ENCODE measurements around the gene URI1. TPM values are rescaled to one million over a fixed set of nuclear protein-coding genes. Genes with fewer than 3 reads are reported as not detected.

URI1 gene
- total and polyA plus RNA-seq, 2 donors (not counting 1 experiment from before 2014, with no cell fraction given) = 21.3 to 54.2 TPM

GRCh38 chr19:30003866-30004265 lies 61.8 kb downstream of the URI1 start:
- H3K4me2 ChIP-seq (replicated peaks; ENCODE audit: low read depth, low read length, poor library complexity, severe bottlenecking) = no peak overlapping the region
- no peaks in the 10 kb centered on the region for H3K9me3 Mint-ChIP-seq (ENCODE audit: insufficient read depth)
- 90% methylated on average over 5 of the region's 6 CpGs for WGBS (ENCODE audit: insufficient coverage)
- DNase-seq (no peak), ATAC-seq (ENCODE audit: low read depth) (no peak)
- H3K4me1 Mint-ChIP-seq = peaks cover 11% of the 10 kb centered on the region
- peaks cover 0 to 4% (median 2%) of the 10 kb centered on the region in 3 donors for H3K9me3 ChIP-seq (ENCODE audit: control extremely low read depth in 1 of 3, control insufficient read depth in 2 of 3, insufficient read depth in 1 of 3, low read length in 2 of 3)
- CTCF ChIA-PET = no interaction called here
- intact Hi-C loops (cut with micrococcal nuclease) = no loop called here
- no peak for TF ChIP-seq EZH2 (IDR thresholded peaks at IDR 0.05; ENCODE audit: borderline replicate concordance, insufficient read depth, low read depth, low read length, poor library complexity, severe bottlenecking)
- TF ChIP-seq CTCF (IDR thresholded peaks at IDR 0.05) = no peak
- H3K36me3 ChIP-seq (replicated peaks in 1 of 2; ENCODE audit: control extremely low read depth in 1 of 2, control insufficient read depth in 1 of 2, extremely low read depth in 1 of 2, insufficient read depth in 2 of 2, low read length in 1 of 2) = peaks cover 2 to 35% of the 10 kb centered on the region in 2 experiments
- H3K9ac ChIP-seq (ENCODE audit: low read length) = no peak overlapping the region
- H2AFZ ChIP-seq (ENCODE audit: insufficient read depth, low read depth, low read length, poor library complexity, severe bottlenecking) = no peak overlapping the region
- H4K20me1 ChIP-seq (ENCODE audit: control insufficient read depth, insufficient read depth, low read length, poor library complexity, severe bottlenecking) = peaks cover 10% of the 10 kb centered on the region
- no peaks in the 10 kb centered on the region for H3K27me3 Mint-ChIP-seq
- H3K27ac Mint-ChIP-seq = no peak overlapping the region
- H3K4me3 ChIP-seq (ENCODE audit: control extremely low read depth in 1 of 5, extremely low read depth in 1 of 5, insufficient read depth in 1 of 5, low read depth in 2 of 5, low read length in 4 of 5) = no peak overlapping the region
- H3K27ac ChIP-seq (ENCODE audit: low read length in 2 of 2) = no peak overlapping the region
- H3K4me1 ChIP-seq (ENCODE audit: control insufficient read depth in 2 of 2, insufficient read depth in 2 of 2, low read length in 2 of 2) = no peaks in the 10 kb centered on the region
- no peak overlapping the region for H3K4me3 Mint-ChIP-seq
- H3K27me3 ChIP-seq (replicated peaks in 1 of 4; ENCODE audit: control extremely low read depth in 1 of 4, control insufficient read depth in 3 of 4, insufficient read depth in 4 of 4, low read length in 3 of 4) = no peaks in the 10 kb centered on the region
- POLR2A ChIA-PET = interaction anchor here (0.6 kb wide), 1 partner anchor 290 kb away, joined by 4 read pairs; no protein-coding TSS in a partner anchor
- peaks cover 16% of the 10 kb centered on the region for H3K79me2 ChIP-seq (ENCODE audit: control insufficient read depth, insufficient read depth, low read length)

DNA sequence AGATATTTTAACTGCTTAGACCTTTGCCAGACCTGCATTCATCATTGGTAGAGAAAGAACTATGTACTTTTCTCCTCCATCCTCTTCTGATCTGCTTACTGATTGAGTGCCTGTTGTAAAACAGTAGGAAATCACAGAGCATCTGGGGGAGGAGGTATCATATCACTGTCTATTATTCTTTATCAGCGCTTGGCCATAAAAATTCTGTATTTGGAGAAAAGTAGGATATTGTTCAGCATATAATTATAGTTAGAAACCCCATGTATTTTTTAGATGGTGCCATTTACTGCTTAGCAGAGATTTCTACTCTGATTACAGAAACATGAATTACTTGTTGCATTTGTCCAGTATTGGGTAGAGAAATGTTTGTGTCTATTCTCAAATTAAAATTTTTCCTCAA lies 62.4 kb downstream of the URI1 start:
- POLR2A ChIA-PET = no interaction called here
- peaks cover 2 to 40% of the 10 kb centered on the region in 2 experiments for H3K36me3 ChIP-seq (replicated peaks in 1 of 2; ENCODE audit: control extremely low read depth in 1 of 2, control insufficient read depth in 1 of 2, extremely low read depth in 1 of 2, insufficient read depth in 2 of 2, low read length in 1 of 2)
- H3K4me1 Mint-ChIP-seq = peaks cover 10% of the 10 kb centered on the region
- DNase-seq (no peak), ATAC-seq (ENCODE audit: low read depth) (no peak)
- H3K27ac Mint-ChIP-seq = no peak overlapping the region
- intact Hi-C loops (cut with micrococcal nuclease) = no loop called here
- H3K27me3 Mint-ChIP-seq = no peaks in the 10 kb centered on the region
- H2AFZ ChIP-seq (ENCODE audit: insufficient read depth, low read depth, low read length, poor library complexity, severe bottlenecking) = no peak overlapping the region
- H3K9me3 Mint-ChIP-seq (ENCODE audit: insufficient read depth) = no peaks in the 10 kb centered on the region
- peaks cover 0 to 4% (median 2%) of the 10 kb centered on the region in 3 donors for H3K9me3 ChIP-seq (ENCODE audit: control extremely low read depth in 1 of 3, control insufficient read depth in 2 of 3, insufficient read depth in 1 of 3, low read length in 2 of 3)
- WGBS (ENCODE audit: insufficient coverage) = no CpG with 5 or more reads among the region's 1 CpG
- H3K4me3 ChIP-seq (ENCODE audit: control extremely low read depth in 1 of 5, extremely low read depth in 1 of 5, insufficient read depth in 1 of 5, low read depth in 2 of 5, low read length in 4 of 5) = no peak overlapping the region
- CTCF ChIA-PET = interaction anchor here (0.6 kb wide), 1 partner anchor 15 kb away, joined by 3 read pairs; no protein-coding TSS in a partner anchor
- no peak for TF ChIP-seq EZH2 (IDR thresholded peaks at IDR 0.05; ENCODE audit: borderline replicate concordance, insufficient read depth, low read depth, low read length, poor library complexity, severe bottlenecking)
- no peak for TF ChIP-seq CTCF (IDR thresholded peaks at IDR 0.05)
- peaks cover 10% of the 10 kb centered on the region for H4K20me1 ChIP-seq (ENCODE audit: control insufficient read depth, insufficient read depth, low read length, poor library complexity, severe bottlenecking)
- no peak overlapping the region for H3K4me2 ChIP-seq (replicated peaks; ENCODE audit: low read depth, low read length, poor library complexity, severe bottlenecking)
- H3K9ac ChIP-seq (ENCODE audit: low read length) = no peak overlapping the region
- no peaks in the 10 kb centered on the region for H3K4me1 ChIP-seq (ENCODE audit: control insufficient read depth in 2 of 2, insufficient read depth in 2 of 2, low read length in 2 of 2)
- no peak overlapping the region for H3K27ac ChIP-seq (ENCODE audit: low read length in 2 of 2)
- H3K79me2 ChIP-seq (ENCODE audit: control insufficient read depth, insufficient read depth, low read length) = peaks cover 12% of the 10 kb centered on the region
- no peak overlapping the region for H3K4me3 Mint-ChIP-seq
- H3K27me3 ChIP-seq (replicated peaks in 1 of 4; ENCODE audit: control extremely low read depth in 1 of 4, control insufficient read depth in 3 of 4, insufficient read depth in 4 of 4, low read length in 3 of 4) = no peaks in the 10 kb centered on the region
